AG09309 (cell line): ENCODE results near the gene NEUROD1.

ENCODE experiments used
- DNase-seq: peaks from one replicate; pipeline ENCODE4 v3.0.0-alpha.2; 2010; ENCODE audit warnings: low read depth
- H3K4me3 ChIP-seq: 2 replicates; pipeline ENCODE4 v1.5.1; 2011; ENCODE audit warnings: mild to moderate bottlenecking, low read depth, low read length, moderate library complexity; ENCODE audit not compliant: control insufficient read depth
- CTCF ChIP-seq: IDR thresholded peaks from 2 replicates; pipeline ENCODE4 v1.5.1; 2011; ENCODE audit warnings: mild to moderate bottlenecking, low read depth, low read length, inconsistent platforms; ENCODE audit not compliant: insufficient read depth, control insufficient read depth; ENCODE audit errors: missing control alignments

Gene NEUROD1

GRCh38 chr2:181627545-181627944 lies 52.8 kb downstream of the NEUROD1 start:
- no peak overlapping the region for H3K4me3 ChIP-seq
- no peak for TF ChIP-seq CTCF
- peak; percentile 11 for DNase-seq

- H3K4me3 ChIP-seq: no peak overlapping the region
- DNase-seq: no peak
- no peak for TF ChIP-seq CTCF
Observed at GRCh38 chr2:181626671-181627070, 53.6 kb downstream of the NEUROD1 start.
